H1 (cell line): ENCODE data around the gene HEATR5A. TPM values are rescaled to one million over a fixed set of nuclear protein-coding genes. Genes with fewer than 3 reads are reported as not detected.

Source experiments
- CTCF ChIA-PET: fragments of 300-600 bp; sonication (Branson Sonifier 250); formaldehyde crosslinking; loops from one replicate; lab custom pipeline; 2021; ENCODE audit not compliant: partially characterized antibody; lab: Charles Lee
- POLR2A ChIA-PET: fragments of 300-600 bp; sonication (Branson Sonifier 250); formaldehyde crosslinking; loops from one replicate; lab custom pipeline; 2021; ENCODE audit warnings: inconsistent platforms; ENCODE audit not compliant: partially characterized antibody; lab: Charles Lee
- DNase-seq, 2 experiments: peaks; one replicate each; pipeline versions ENCODE4 v3.0.0 to v3.0.0-alpha.2; 2010 to 2022; ENCODE audit warnings: low spot score in 2 of 2, low read depth in 1 of 2, mixed read lengths in 1 of 2
- FAIRE-seq: peaks from 2 replicates; lab custom pipeline; 2011; peaks lifted over from hg19 to GRCh38; lab: Jason Lieb, UNC
- H2AFZ ChIP-seq: 2 replicates; pipeline ENCODE4 v1.8.1; 2012; ENCODE audit warnings: low read length, inconsistent platforms
- H2AK5ac ChIP-seq: 2 replicates; pipeline ENCODE4 v1.6.1; 2013; ENCODE audit warnings: low read depth, low read length
- H2BK120ac ChIP-seq: replicated peaks from 2 replicates; pipeline ENCODE3; 2013; ENCODE audit warnings: low read depth, low read length, inconsistent platforms
- H2BK12ac ChIP-seq: 2 replicates; pipeline ENCODE4 v1.6.1; 2013; ENCODE audit warnings: low read depth, low read length
- H2BK15ac ChIP-seq: 2 replicates; pipeline ENCODE4 v1.6.1; 2013; ENCODE audit warnings: low read length
- H2BK20ac ChIP-seq: 2 replicates; pipeline ENCODE4 v1.6.1; 2013; ENCODE audit warnings: low read length
- H2BK5ac ChIP-seq: 2 replicates; pipeline ENCODE4 v1.6.1; 2013; ENCODE audit warnings: low read depth, low read length
- H3K14ac ChIP-seq: 2 replicates; pipeline ENCODE4 v1.6.1; 2013; ENCODE audit warnings: inconsistent platforms; ENCODE audit not compliant: insufficient read length
- H3K18ac ChIP-seq: 2 replicates; pipeline ENCODE4 v1.6.1; 2013; ENCODE audit warnings: low read length; ENCODE audit errors: extremely low read depth
- H3K23ac ChIP-seq: 2 replicates; pipeline ENCODE4 v1.6.1; 2013; ENCODE audit warnings: inconsistent platforms; ENCODE audit not compliant: insufficient read length
- H3K23me2 ChIP-seq: 2 replicates; pipeline ENCODE4 v1.6.1; 2013; ENCODE audit warnings: low read depth, low read length
- H3K27ac ChIP-seq: 2 replicates; pipeline ENCODE4 v1.6.1; 2011; ENCODE audit warnings: low read depth, low read length, inconsistent platforms
- H3K27me3 ChIP-seq, 4 experiments: replicated peaks in 1 of 4; 1 replicate in 1 of 4; 2 replicates in 3 of 4; pipeline versions ENCODE4 v1.6.1 to v1.8.1; 2011 to 2013; ENCODE audit warnings: low read length in 3 of 4, mild to moderate bottlenecking in 3 of 4, inconsistent platforms in 2 of 4, mixed read lengths in 2 of 4, moderate library complexity in 1 of 4; ENCODE audit not compliant: control insufficient read depth in 3 of 4, insufficient read depth in 3 of 4; ENCODE audit errors: extremely low read depth in 1 of 4
- H3K36me3 ChIP-seq, 4 experiments: 2 replicates each; pipeline versions ENCODE4 v1.6.1 to v1.8.1; 2011 to 2013; ENCODE audit warnings: mild to moderate bottlenecking in 4 of 4, low read length in 3 of 4, moderate library complexity in 2 of 4, control low read depth in 1 of 4, inconsistent platforms in 1 of 4; ENCODE audit not compliant: insufficient read depth in 4 of 4, control insufficient read depth in 2 of 4
- H3K4ac ChIP-seq: replicated peaks from 2 replicates; pipeline ENCODE3; 2013; ENCODE audit warnings: low read length, low read depth, mixed read lengths, inconsistent platforms; ENCODE audit not compliant: insufficient read length
- H3K4me1 ChIP-seq, 4 experiments: replicated peaks in 1 of 4; 1 replicate in 1 of 4; 2 replicates in 3 of 4; pipeline versions ENCODE4 v1.6.1 to v1.8.1; 2011 to 2013; ENCODE audit warnings: low read length in 3 of 4, inconsistent platforms in 2 of 4, mixed read lengths in 1 of 4; ENCODE audit not compliant: insufficient read depth in 4 of 4, control insufficient read depth in 3 of 4
- H3K4me2 ChIP-seq, 2 experiments: 2 replicates each; pipeline versions ENCODE4 v1.6.1 to v1.8.1; 2011 to 2013; ENCODE audit warnings: low read depth in 2 of 2, low read length in 2 of 2, control low read depth in 1 of 2, inconsistent platforms in 1 of 2, mild to moderate bottlenecking in 1 of 2; ENCODE audit not compliant: insufficient read depth in 1 of 2
- H3K4me3 ChIP-seq, 4 experiments: fragments of 200-600, 300-600 bp in 1 of 4; sonication (generic), shearing (Covaris generic), sonication (Bioruptor Twin) in 1 of 4; 2 replicates each; pipeline versions ENCODE4 v1.5.1 to v1.8.1; 2011 to 2016; ENCODE audit warnings: low read length in 4 of 4, low read depth in 3 of 4, control low read depth in 2 of 4, inconsistent platforms in 2 of 4, mild to moderate bottlenecking in 2 of 4, mixed read lengths in 1 of 4, moderate library complexity in 1 of 4; ENCODE audit not compliant: insufficient read depth in 2 of 4; ENCODE audit errors: extremely low read depth in 1 of 4
- H3K56ac ChIP-seq: replicated peaks from 2 replicates; pipeline ENCODE3; 2013; ENCODE audit warnings: low read depth, mild to moderate bottlenecking, mixed read lengths, low read length, inconsistent platforms; ENCODE audit not compliant: insufficient read length
- H3K79me1 ChIP-seq: 2 replicates; pipeline ENCODE4 v1.6.1; 2013; ENCODE audit warnings: low read depth, low read length, control low read depth
- H3K79me2 ChIP-seq, 2 experiments: 2 replicates each; pipeline versions ENCODE4 v1.6.1 to v1.8.1; 2012 to 2013; ENCODE audit warnings: low read length in 2 of 2, mild to moderate bottlenecking in 2 of 2, inconsistent platforms in 1 of 2; ENCODE audit not compliant: insufficient read depth in 2 of 2, control insufficient read depth in 1 of 2
- H3K9ac ChIP-seq, 4 experiments: replicated peaks in 1 of 4; 1 replicate in 1 of 4; 2 replicates in 3 of 4; pipeline versions ENCODE4 v1.6.1 to v1.8.1; 2011 to 2013; ENCODE audit warnings: low read depth in 3 of 4, low read length in 3 of 4, control low read depth in 2 of 4, mild to moderate bottlenecking in 2 of 4, moderate library complexity in 2 of 4, inconsistent platforms in 1 of 4; ENCODE audit errors: extremely low read depth in 1 of 4
- H3K9me3 ChIP-seq, 2 experiments: 2 replicates each; pipeline versions ENCODE4 v1.6.1 to v1.8.1; 2012 to 2013; ENCODE audit warnings: mild to moderate bottlenecking in 2 of 2, moderate library complexity in 2 of 2, control low read depth in 1 of 2, inconsistent platforms in 1 of 2, low read depth in 1 of 2, low read length in 1 of 2, mixed read lengths in 1 of 2; ENCODE audit not compliant: insufficient read depth in 2 of 2
- H4K20me1 ChIP-seq, 2 experiments: replicated peaks in 1 of 2; 2 replicates each; pipeline versions ENCODE3 to v1.8.1; 2011 to 2013; ENCODE audit warnings: inconsistent platforms in 2 of 2, low read length in 2 of 2, mild to moderate bottlenecking in 1 of 2; ENCODE audit not compliant: insufficient read depth in 2 of 2, control insufficient read depth in 1 of 2
- H4K5ac ChIP-seq: 2 replicates; pipeline ENCODE4 v1.6.1; 2013; ENCODE audit warnings: low read length, low read depth, mixed read lengths, inconsistent platforms; ENCODE audit not compliant: insufficient read length
- H4K8ac ChIP-seq: 2 replicates; pipeline ENCODE4 v1.8.0; 2013; ENCODE audit warnings: mild to moderate bottlenecking, moderate library complexity, low read length, inconsistent platforms; ENCODE audit not compliant: insufficient read depth; ENCODE audit errors: extremely low read depth
- H4K91ac ChIP-seq: replicated peaks from 2 replicates; pipeline ENCODE3; 2013; ENCODE audit warnings: low read length, mixed read lengths, inconsistent platforms; ENCODE audit not compliant: insufficient read length
- EZH2 ChIP-seq: fragments of 200-600 bp; sonication (generic); IDR thresholded peaks from 2 replicates; pipeline ENCODE4 v1.7.1; 2012; ENCODE audit warnings: low read depth, mild to moderate bottlenecking, moderate library complexity, low read length, inconsistent platforms; ENCODE audit not compliant: severe bottlenecking
- SAP30 ChIP-seq: fragments of 300-600 bp; sonication (generic); IDR thresholded peaks from 2 replicates; pipeline ENCODE4 v1.7.1; 2012; ENCODE audit warnings: low read length, moderate library complexity, mild to moderate bottlenecking, inconsistent platforms; ENCODE audit not compliant: insufficient read depth, insufficient replicate concordance
- WGBS, 2 experiments: shearing (Covaris generic) in 1 of 2; methylation state at CpG; one replicate each; pipeline versions ENCODE4 v1.1.6 to v1.1.7; 2013 to 2015; ENCODE audit warnings: low lambda C conversion rate in 2 of 2, mixed read lengths in 2 of 2, inconsistent platforms in 1 of 2, low coverage in 1 of 2, missing lambda C conversion rate in 1 of 2; ENCODE audit not compliant: insufficient replicate concordance in 2 of 2, insufficient coverage in 1 of 2, insufficient read length in 1 of 2; ENCODE audit errors: extremely low coverage in 1 of 2, missing lambda C conversion rate in 1 of 2; 5-methylcytosine and 5-hydroxymethylcytosine counted together
- polyA plus RNA-seq, 7 experiments: library from polyadenylated mRNA; depleted of rRNA in 3 of 7; stranded (reverse) in 5 of 7; unstranded in 2 of 7; fragments of >200 nt in 5 of 7; fragments of 200-250 nt in 2 of 7; gene quantifications; 1 replicate in 5 of 7; 2 replicates in 1 of 7; 4 replicates in 1 of 7; pipeline versions ENCODE4 v1.2.1 to v1.2.3, GENCODE V29; 2011 to 2013; ENCODE audit warnings: missing spikeins in 2 of 7, mixed read lengths in 2 of 7
- total RNA-seq: library from RNA; stranded (reverse); fragmentation: NEBNext Ultra II Directional; extraction: Animal tissue kit (Norgen Biotek cat#: 25700); gene quantifications from 2 replicates; pipeline ENCODE4 v1.2.1, GENCODE V29; 2021
- TF ChIP-seq, protein P1 (sequence below): IDR thresholded peaks from 2 replicates; pipeline ENCODE4 v1.6.1; 2012; ENCODE audit warnings: low read length, inconsistent platforms

Gene HEATR5A
- total and polyA plus RNA-seq, 2 of the 8 experiments (the other 6 are each of a cell fraction or from before 2014, with no cell fraction given) = 9.0 to 36.2 TPM

DNA sequence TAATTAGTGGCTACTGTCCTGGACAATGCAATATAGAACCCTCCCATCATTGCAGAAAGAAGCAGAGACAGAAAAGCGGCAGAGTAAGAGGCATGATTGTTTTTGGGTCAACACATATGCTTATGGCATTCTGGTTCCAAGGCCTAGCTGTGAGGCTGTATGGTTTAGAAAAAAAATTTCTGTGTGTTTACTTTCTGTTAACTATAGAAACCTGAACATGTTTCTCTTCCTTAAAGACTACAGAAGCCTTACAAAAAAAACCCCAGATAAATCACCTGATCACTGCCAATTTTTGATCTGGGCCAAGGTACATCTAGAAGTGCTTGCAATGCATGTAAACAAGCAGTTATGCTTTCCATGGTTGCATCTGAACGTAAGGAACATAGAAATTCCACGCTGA lies 112.7 kb downstream of the HEATR5A start:
- Histone ChIP-seq H2BK20ac (no peak overlapping the region), H2BK120ac (no peak overlapping the region), H3K79me1 (no peaks in the 10 kb centered on the region), H2BK12ac (no peak overlapping the region), H3K4me1 (no peaks in the 10 kb centered on the region), H3K4me3 (no peak overlapping the region), H4K5ac (no peak overlapping the region), H3K56ac (no peak overlapping the region), H3K36me3 (peaks cover 0 to 3% (median 0%) of the 10 kb centered on the region in 4 experiments; a peak in 3 of 8 replicates), H3K23me2 (no peaks in the 10 kb centered on the region), H4K20me1 (no peaks in the 10 kb centered on the region), H3K27ac (no peak overlapping the region), H4K91ac (no peak overlapping the region), H3K9ac (no peak overlapping the region), H3K4ac (no peak overlapping the region), H3K9me3 (no peaks in the 10 kb centered on the region), H2BK5ac (no peak overlapping the region), H2BK15ac (no peak overlapping the region), H2AFZ (no peak overlapping the region), H4K8ac (no peak overlapping the region), H3K27me3 (no peaks in the 10 kb centered on the region), H3K79me2 (no peaks in the 10 kb centered on the region), H3K23ac (no peak overlapping the region), H3K14ac (no peak overlapping the region), H3K18ac (no peak overlapping the region), H3K4me2 (no peak overlapping the region), H2AK5ac (no peak overlapping the region)
- TF ChIP-seq, protein P1, sequence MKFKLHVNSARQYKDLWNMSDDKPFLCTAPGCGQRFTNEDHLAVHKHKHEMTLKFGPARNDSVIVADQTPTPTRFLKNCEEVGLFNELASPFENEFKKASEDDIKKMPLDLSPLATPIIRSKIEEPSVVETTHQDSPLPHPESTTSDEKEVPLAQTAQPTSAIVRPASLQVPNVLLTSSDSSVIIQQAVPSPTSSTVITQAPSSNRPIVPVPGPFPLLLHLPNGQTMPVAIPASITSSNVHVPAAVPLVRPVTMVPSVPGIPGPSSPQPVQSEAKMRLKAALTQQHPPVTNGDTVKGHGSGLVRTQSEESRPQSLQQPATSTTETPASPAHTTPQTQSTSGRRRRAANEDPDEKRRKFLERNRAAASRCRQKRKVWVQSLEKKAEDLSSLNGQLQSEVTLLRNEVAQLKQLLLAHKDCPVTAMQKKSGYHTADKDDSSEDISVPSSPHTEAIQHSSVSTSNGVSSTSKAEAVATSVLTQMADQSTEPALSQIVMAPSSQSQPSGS = no peak
- TF ChIP-seq EZH2 = no peak
- no peak for TF ChIP-seq SAP30
- 93% methylated on average over 3 of the region's 3 CpGs; no CpG with 5 or more reads in 1 of the 2 experiments for WGBS, 2 experiments
- CTCF ChIA-PET = no interaction called here
- DNase-seq (no peak), FAIRE-seq (no peak)
- POLR2A ChIA-PET = no interaction called here
